NCI-H446 treated with DMSO at 0.1 percent for 48 hours (cell line): ENCODE results near the gene PRDM12.

ENCODE experiments used
- DNase-seq: peaks from one replicate; lab custom pipeline; 2025; lab: John Stamatoyannopoulos, UW

Gene PRDM12

DNA sequence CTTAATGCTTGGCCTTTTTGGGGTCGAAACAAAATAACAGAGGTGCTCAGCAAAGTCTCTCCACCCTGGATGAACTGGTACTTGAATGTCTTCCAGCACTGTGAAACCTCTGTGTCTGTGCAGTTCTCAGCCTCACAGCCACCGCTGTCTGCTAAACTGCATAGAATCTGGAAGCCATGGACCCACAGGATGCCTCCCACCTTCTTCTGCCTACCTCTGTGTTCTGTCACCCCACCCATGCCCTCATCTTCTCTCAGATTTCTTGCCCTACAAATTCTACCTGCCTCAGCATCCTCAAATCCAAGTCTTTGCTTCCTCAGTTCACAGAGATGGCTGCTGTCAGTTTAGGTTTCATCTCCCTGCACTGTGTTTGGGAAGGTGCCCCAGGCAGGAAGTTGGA, 64.8 kb downstream of the PRDM12 start:
- DNase-seq: no peak

DNA sequence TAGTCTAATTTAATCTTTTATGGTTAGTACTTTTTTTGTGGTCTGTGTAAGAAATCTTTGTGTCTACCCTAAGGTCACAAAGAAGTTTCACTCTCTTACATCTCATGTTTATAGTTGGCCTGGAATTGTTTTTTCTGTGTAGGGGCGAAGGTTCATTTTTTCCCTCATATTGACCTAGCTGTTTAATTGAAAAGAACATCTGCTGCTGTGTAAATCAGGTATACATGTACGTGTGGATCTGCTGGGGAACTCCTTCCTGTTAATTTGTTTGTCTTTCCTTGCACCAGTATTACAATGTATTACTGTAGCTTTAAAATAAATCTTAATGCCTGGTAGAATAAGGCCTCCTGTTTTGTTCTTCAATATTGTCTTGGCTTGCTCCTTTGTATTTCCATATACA, 67.0 kb downstream of the PRDM12 start:
- no peak for DNase-seq

DNA sequence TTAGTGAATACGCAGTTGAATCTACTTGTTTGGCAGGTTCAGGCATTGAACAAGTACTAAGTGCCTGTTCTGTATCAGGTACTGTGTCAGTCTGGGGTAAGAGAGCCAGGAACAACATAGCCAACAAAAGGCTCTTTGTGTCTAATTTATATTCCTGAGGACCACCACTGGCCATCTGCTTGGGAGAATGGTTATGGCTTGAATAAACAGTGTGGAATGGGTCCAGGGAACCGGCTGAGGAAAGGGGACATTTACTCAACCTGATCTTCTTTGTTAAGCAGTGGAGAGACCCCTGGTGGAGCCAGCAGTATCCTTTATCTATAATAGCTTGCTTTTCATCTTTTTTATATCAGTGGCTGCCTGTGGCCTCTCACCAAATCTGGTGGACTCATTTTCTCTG, 67.7 kb downstream of the PRDM12 start:
- no peak for DNase-seq
